Suprapubic skin (tissue), 4 donors: ENCODE measurements around the gene ST3GAL3. TPM values are rescaled to one million over a fixed set of nuclear protein-coding genes. Genes with fewer than 3 reads are reported as not detected.
"Not testable (repeated sequence)": the region's sequence is repeated elsewhere in the genome, so short reads cannot be mapped to it uniquely, and the experiment has no call there.

Experiments used
- DNase-seq, 2 donors: peaks; one replicate each; pipeline ENCODE4 v3.0.0-alpha.2; 2019; ENCODE audit warnings: low spot score in 2 of 2
- H3K27ac ChIP-seq: fragments of 200-600 bp; sonication (generic); one replicate; pipeline ENCODE4 v1.5.1; 2019
- H3K27me3 ChIP-seq: fragments of 200-600 bp; sonication (generic); one replicate; pipeline ENCODE4 v1.5.1; 2019
- H3K36me3 ChIP-seq: fragments of 200-600 bp; sonication (generic); one replicate; pipeline ENCODE4 v1.5.1; 2019
- H3K4me1 ChIP-seq: fragments of 200-600 bp; sonication (generic); one replicate; pipeline ENCODE4 v1.5.1; 2019
- H3K4me3 ChIP-seq: fragments of 200-600 bp; sonication (generic); one replicate; pipeline ENCODE4 v1.5.1; 2019; ENCODE audit warnings: mild to moderate bottlenecking
- H3K9me3 ChIP-seq: fragments of 200-600 bp; sonication (generic); one replicate; pipeline ENCODE4 v1.5.1; 2019
- EP300 ChIP-seq: sonication (generic); formaldehyde crosslinking; IDR thresholded peaks from one replicate; pipeline ENCODE4 v1.6.1; 2017; ENCODE audit warnings: antibody characterized with exemption
- POLR2A ChIP-seq, 2 donors: fragments of 450-650 bp; IDR thresholded peaks; one replicate each; pipeline ENCODE4 v1.6.1; 2017; ENCODE audit warnings: antibody characterized with exemption in 2 of 2, mild to moderate bottlenecking in 2 of 2, moderate library complexity in 2 of 2
- POLR2AphosphoS5 ChIP-seq, 3 donors: sonication (generic); formaldehyde crosslinking; IDR thresholded peaks; one replicate each; pipeline ENCODE4 v1.6.1; 2017; ENCODE audit warnings: antibody characterized with exemption in 3 of 3
- WGBS: methylation state at CpG from one replicate; pipeline ENCODE4 v1.1.5; 2018; 5-methylcytosine and 5-hydroxymethylcytosine counted together
- total RNA-seq, 4 donors: library from RNA; depleted of rRNA; stranded (reverse); fragments of >200 nt; gene quantifications; one replicate each; pipeline ENCODE4 v1.1.0, GENCODE V29; 2016
- TF ChIP-seq, protein P1 (sequence below), 2 donors: fragments of 200-600 bp in 1 of 2; fragments of 450-650 bp in 1 of 2; sonication (generic) in 1 of 2; IDR thresholded peaks; one replicate each; pipeline ENCODE4 v1.5.1; 2016 to 2019; ENCODE audit warnings: antibody characterized with exemption in 2 of 2, mild to moderate bottlenecking in 1 of 2, moderate library complexity in 1 of 2

ST3GAL3 gene
- total RNA-seq, 4 donors from 2014 or later, result 6.3 to 21.0 (median 9.9) TPM

DNA sequence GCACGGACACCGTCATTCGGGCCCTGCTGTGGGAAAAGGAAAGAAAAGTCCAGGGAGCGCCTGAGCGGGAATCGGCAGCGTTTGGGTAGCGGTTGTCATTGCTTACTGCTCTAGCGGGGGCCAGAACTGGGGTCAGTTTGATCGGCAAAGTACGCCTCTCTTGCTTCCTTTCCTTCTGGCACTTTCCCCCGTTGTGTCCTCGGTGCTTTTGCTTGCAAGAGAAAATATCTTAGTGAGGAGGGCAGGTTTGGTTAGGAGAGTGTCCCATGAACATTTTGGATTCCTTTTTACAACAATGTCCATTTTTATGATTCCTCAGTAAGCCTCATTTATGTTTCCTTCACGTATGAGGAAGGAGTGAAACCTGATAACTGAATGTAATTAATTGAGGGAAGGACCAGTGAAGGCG lies 670 bp downstream of the ST3GAL3 start:
- Histone ChIP-seq H3K9me3 (no peaks in the 10 kb centered on the region), H3K27ac (peak overlapping the region; percentile 79), H3K27me3 (no peaks in the 10 kb centered on the region), H3K4me1 (peaks cover 22% of the 10 kb centered on the region), H3K36me3 (peaks cover 16% of the 10 kb centered on the region), H3K4me3 (peak overlapping the region; percentile 95)
- DNase-seq, result no peak
- WGBS, result under 1% methylated on average over 10 of the region's 15 CpGs
- TF ChIP-seq POLR2AphosphoS5 (IDR thresholded peaks at IDR 0.05) (no peak), POLR2A (IDR thresholded peaks at IDR 0.05) (no peak), EP300 (no peak)
- TF ChIP-seq, protein P1, sequence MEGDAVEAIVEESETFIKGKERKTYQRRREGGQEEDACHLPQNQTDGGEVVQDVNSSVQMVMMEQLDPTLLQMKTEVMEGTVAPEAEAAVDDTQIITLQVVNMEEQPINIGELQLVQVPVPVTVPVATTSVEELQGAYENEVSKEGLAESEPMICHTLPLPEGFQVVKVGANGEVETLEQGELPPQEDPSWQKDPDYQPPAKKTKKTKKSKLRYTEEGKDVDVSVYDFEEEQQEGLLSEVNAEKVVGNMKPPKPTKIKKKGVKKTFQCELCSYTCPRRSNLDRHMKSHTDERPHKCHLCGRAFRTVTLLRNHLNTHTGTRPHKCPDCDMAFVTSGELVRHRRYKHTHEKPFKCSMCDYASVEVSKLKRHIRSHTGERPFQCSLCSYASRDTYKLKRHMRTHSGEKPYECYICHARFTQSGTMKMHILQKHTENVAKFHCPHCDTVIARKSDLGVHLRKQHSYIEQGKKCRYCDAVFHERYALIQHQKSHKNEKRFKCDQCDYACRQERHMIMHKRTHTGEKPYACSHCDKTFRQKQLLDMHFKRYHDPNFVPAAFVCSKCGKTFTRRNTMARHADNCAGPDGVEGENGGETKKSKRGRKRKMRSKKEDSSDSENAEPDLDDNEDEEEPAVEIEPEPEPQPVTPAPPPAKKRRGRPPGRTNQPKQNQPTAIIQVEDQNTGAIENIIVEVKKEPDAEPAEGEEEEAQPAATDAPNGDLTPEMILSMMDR (IDR thresholded peaks at IDR 0.05), result no peak

DNA sequence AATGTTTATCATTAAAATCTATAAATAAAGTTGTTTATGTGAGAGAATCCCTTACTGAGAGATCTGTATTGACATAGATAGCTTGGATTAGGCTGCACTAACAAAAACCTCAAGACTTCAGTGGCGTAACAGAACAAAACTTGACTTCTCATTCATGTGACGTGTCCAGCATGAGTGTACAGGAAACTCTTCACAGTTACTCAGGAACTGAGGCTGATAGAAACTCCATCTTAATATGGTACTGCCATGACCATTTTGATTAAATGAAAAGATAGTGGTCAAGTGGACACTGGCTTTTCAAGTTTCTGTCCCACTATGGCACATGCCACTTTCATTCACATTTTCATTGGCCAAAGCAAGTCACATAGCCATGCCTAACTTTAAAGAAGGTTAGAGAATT lies 3.7 kb downstream of the ST3GAL3 start:
- H3K36me3 ChIP-seq, result no peaks in the 10 kb centered on the region
- H3K9me3 ChIP-seq, result no peaks in the 10 kb centered on the region
- H3K4me3 ChIP-seq, result no peak overlapping the region
- H3K27ac ChIP-seq, result no peak overlapping the region
- 84% methylated on average over 2 of the region's 2 CpGs for WGBS
- TF ChIP-seq POLR2AphosphoS5 (IDR thresholded peaks at IDR 0.05) (no peak), POLR2A (IDR thresholded peaks at IDR 0.05) (no peak), EP300 (no peak)
- TF ChIP-seq, protein P1 (IDR thresholded peaks at IDR 0.05), result no peak
- H3K4me1 ChIP-seq, result peaks cover 22% of the 10 kb centered on the region
- no peaks in the 10 kb centered on the region for H3K27me3 ChIP-seq
- DNase-seq, result no peak

DNA sequence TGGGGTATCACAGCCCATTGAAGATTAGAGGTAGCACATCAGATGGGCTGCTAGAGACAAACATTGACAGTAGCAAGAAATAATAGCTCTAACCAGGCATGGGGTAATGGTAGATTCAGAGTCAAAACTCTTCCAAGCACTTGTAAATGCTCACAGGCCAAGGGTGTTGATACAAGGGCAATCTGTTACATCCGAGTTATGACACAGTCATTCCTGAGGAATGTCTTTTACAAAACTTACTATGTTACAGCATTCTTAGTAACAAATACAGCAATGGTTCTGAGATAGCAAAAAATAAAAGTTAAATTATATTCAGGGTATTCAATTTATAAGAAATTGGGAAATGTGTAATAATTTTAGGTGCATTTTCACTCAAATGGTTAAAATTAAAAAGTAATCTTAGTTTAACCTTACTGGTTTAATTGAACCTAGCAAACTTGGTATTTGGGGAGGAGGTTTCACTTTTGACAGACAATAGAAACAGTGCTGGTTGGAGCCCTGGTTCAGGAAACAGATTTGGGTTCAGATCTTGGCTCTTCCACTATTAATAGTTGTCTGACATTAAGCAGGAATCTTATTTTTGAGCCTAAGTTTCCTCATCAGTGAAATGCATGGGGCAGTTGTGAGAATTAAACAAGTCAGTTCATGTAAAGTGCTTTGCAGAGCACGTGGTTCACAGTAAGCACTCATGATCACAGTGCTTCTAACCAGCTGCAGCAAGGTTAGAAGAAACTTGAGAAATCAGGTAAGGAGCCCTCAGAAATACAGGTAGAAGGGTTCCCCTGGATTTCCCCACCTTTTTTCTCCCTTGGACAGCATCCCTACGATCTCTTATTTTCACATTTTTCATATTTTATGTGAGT lies 4.4 kb downstream of the ST3GAL3 start:
- H3K9me3 ChIP-seq, result no peaks in the 10 kb centered on the region
- no peaks in the 10 kb centered on the region for H3K36me3 ChIP-seq
- peaks cover 15% of the 10 kb centered on the region for H3K4me1 ChIP-seq
- WGBS, result 44% methylated on average over 3 of the region's 3 CpGs
- TF ChIP-seq, protein P1 (IDR thresholded peaks at IDR 0.05), result no peak
- no peak for TF ChIP-seq EP300
- TF ChIP-seq POLR2AphosphoS5 (IDR thresholded peaks at IDR 0.05), result no peak
- no peak for TF ChIP-seq POLR2A (IDR thresholded peaks at IDR 0.05)
- no peaks in the 10 kb centered on the region for H3K27me3 ChIP-seq
- H3K4me3 ChIP-seq, result no peak overlapping the region
- no peak overlapping the region for H3K27ac ChIP-seq
- DNase-seq, result no peak

DNA sequence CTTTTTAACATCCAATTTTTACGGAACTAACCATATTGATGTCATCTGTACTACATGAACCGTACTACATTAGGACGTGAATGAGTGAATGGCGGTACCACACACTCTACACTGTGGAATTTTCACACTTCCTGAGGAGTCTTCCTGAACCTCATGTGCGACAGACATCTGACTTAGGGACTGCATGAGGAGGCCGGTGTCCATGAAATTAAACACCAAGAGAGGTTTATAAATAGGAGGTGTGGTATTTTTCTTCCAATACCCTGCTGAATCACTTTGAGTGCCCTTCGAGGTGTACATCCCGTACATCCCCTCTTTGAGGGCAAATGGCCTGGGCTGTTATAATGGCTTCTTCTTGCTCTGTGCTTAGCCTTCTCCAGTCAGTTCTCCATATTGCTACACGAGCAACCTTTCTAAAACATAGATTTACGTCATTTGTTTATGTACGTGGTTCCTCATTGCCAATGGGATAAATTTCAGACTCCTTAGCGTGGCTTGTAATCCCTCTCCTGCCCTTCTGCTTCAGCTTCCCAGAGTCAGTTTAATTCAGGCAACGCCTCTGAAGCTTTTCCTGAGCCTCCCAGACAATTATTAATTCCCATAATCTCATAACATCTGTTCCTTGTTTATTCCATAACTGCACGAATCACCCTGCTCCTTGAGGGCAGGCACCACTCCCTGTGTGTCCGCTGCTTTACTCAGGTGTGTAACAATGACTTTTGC lies 9.4 kb downstream of the ST3GAL3 start:
- peaks cover 10% of the 10 kb centered on the region for H3K4me1 ChIP-seq
- 81% methylated on average over 15 of the region's 15 CpGs for WGBS
- TF ChIP-seq, protein P1 (IDR thresholded peaks at IDR 0.05), result no peak
- TF ChIP-seq POLR2AphosphoS5 (IDR thresholded peaks at IDR 0.05), result no peak
- TF ChIP-seq POLR2A (IDR thresholded peaks at IDR 0.05), result no peak
- TF ChIP-seq EP300, result no peak
- H3K36me3 ChIP-seq, result no peaks in the 10 kb centered on the region
- no peak overlapping the region for H3K4me3 ChIP-seq
- H3K9me3 ChIP-seq, result no peaks in the 10 kb centered on the region
- no peaks in the 10 kb centered on the region for H3K27me3 ChIP-seq
- no peak for DNase-seq
- H3K27ac ChIP-seq, result no peak overlapping the region

DNA sequence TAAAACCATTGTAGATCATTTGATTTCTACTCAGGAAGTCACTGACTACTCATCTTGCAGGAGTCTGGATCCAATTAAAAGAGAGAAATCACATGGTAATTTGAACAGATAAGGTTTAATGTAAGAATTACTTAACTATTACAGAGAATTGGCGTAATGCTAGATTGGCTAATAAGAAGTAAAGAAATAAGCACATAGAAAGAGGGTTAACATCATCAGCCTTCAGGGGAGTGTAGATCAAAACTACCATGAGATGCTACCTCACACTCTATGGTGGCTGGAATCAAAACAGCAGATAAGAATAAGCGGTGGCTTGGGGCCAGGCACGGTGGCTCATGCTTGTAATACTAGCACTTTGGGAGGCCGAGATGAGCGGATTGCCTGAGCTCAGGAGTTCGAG lies 11.7 kb downstream of the ST3GAL3 start:
- DNase-seq, result no peak

DNA sequence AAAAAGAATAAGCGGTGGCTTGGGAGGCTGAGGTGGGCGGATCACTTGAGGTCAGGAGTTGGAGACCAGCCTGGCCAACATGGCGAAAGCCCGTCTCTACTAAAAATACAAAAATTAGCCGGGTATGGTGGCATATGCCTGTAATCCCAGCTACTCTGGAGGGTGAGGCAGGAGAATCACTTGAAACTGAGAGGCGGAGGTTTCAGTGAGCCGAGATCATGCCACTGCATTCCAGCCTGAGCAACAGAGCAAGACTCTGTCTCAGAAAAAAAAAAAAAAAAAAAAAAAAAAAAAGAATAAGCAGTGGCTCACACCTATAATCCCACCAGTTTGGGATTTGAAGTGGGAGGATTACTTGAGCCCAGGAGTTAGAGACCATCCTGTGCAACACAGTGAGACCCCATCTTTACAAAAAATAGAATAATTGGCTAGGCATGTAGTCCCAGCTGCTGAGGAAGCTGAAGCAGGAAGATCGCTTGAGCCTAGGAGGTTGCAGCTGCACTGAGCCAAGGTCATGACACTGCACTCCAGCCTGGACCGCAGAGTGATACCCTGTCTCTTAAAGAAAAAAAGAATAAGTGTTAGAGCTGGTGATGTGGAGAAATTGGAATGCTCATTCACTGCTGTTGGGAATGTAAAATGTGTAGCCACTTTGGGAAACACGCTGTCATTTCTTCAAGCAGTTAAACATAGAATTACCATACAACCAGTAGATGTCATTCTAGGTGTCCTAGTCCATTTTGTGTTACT lies 12.5 kb downstream of the ST3GAL3 start:
- not testable (repeated sequence) for H3K4me1 ChIP-seq, H3K4me3 ChIP-seq, H3K27me3 ChIP-seq, H3K27ac ChIP-seq, DNase-seq, H3K9me3 ChIP-seq, H3K36me3 ChIP-seq
- 58% methylated on average over 10 of the region's 10 CpGs for WGBS

More for the DNA sequence above, 11.7 kb downstream of the ST3GAL3 start:
- TF ChIP-seq POLR2A (IDR thresholded peaks at IDR 0.05) (no peak), POLR2AphosphoS5 (IDR thresholded peaks at IDR 0.05) (no peak), EP300 (no peak)
- TF ChIP-seq, protein P1 (IDR thresholded peaks at IDR 0.05), result no peak
- H3K36me3 ChIP-seq, result no peaks in the 10 kb centered on the region
- no peaks in the 10 kb centered on the region for H3K9me3 ChIP-seq
- no peaks in the 10 kb centered on the region for H3K27me3 ChIP-seq
- 69% methylated on average over 6 of the region's 6 CpGs for WGBS
- H3K4me3 ChIP-seq, result no peak overlapping the region
- H3K4me1 ChIP-seq, result peaks cover 10% of the 10 kb centered on the region
- no peak overlapping the region for H3K27ac ChIP-seq
